Activated CD4-positive, alpha-beta T cell treated with anti-CD3 and anti-CD28 coated beads, Interleukin-2, Interleukin-4, amounts not matched to agents 100 ng/mL and 50 ng/mL, durations not matched to agents 16 hours and 8 hours (primary cell): ENCODE measurements around the gene HYLS1.

Experiments
- DNase-seq: peaks from one replicate; pipeline ENCODE4 v3.0.0-alpha.2; 2020; ENCODE audit warnings: low spot score

HYLS1 gene

DNA sequence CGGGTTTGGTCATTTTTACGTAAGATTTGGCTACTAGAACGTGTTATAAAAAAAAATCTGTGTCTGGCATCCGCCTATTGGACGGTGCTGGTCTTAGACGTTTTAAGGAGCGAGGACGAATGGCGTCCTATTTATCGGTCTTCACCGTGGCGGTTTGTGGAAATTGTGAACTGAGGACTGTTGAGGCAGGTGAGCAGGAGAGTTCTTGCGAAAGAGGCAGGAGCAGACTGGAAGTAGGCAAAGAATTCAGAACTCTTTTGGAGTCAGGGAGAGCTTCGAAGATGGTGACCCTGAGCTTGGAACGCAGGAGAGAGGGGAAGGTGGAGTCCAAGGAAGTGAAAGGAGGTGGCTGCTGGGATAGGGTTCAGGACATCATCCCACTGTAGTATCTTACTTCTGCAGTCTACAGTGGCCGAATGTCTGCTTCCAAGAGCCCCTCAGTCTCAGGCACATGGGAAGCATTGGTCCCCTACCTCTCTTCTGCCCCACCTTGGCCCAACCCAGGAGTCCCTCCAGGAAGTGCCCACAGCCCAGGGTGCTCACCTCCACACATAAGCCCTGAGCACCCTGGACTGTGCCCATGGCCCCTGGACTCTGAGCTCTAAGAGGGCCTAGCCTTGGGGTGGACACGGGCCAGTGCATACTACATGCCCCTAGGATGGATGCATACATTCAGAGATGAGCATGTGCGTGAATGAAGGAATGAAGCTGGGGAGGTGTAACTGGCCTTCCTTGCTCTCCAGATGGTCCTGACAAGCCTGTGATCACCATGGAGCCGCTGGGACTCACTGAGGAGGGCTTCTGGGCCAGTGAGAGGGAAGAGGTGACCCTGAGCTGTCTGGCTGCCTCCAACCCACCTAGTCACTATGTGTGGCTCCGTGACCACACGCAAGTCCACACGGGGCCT, 62.1 kb downstream of the HYLS1 start:
- no peak for DNase-seq

DNA sequence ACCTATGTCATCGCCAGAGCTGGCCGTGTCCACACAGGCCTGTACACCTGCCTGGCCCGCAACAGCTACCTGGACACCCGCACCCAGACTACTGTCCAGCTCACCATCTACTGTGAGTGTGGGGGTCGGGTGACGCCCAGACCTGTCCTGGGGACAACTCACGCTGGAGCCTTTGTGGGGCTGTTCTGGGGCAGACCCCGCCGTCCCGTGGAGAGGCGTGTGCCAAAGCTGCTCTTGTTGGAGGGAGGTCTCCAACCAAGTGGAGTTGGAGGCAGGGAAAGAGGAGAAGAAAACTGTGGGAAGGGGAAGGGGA, 62.7 kb downstream of the HYLS1 start:
- DNase-seq, result no peak
